HG03064 (cell line): ENCODE data around the gene UBE2S.

Source experiments
- ATAC-seq: cut with Tn5 transposase; IDR thresholded peaks from one replicate; pipeline ENCODE4 v1.9.1; 2021; ENCODE audit warnings: low read depth; ENCODE audit not compliant: unreplicated experiment

The UBE2S gene

GRCh38 chr19:55384920-55385723 is 22.5 kb downstream of the UBE2S start:
- peak; percentile 57 for ATAC-seq

GRCh38 chr19:55384131-55384919 is 23.3 kb downstream of the UBE2S start, which contains the start of gene TMEM238:
Gene TMEM238 (minus strand): TSS chr19:55384292. CDS start chr19:55384259, 33 bp downstream.
- no peak for ATAC-seq

- ATAC-seq = no peak
Observed at GRCh38 chr19:55383279-55384130, 24.1 kb downstream of the UBE2S start.

GRCh38 chr19:55382522-55383054 is 25.0 kb downstream of the UBE2S start:
- no peak for ATAC-seq

- no peak for ATAC-seq
Observed at GRCh38 chr19:55382013-55382412, 25.6 kb downstream of the UBE2S start.

GRCh38 chr19:55379174-55379573 is 28.4 kb downstream of the UBE2S start:
- no peak for ATAC-seq

- no peak for ATAC-seq
Observed at GRCh38 chr19:55377356-55378131, 30.0 kb downstream of the UBE2S start.

- no peak for ATAC-seq
Observed at GRCh38 chr19:55376241-55376933, 31.2 kb downstream of the UBE2S start, which contains the start of gene TMEM190. Gene TMEM190 (plus strand): TSS chr19:55376826. CDS start chr19:55376854, 28 bp downstream.

GRCh38 chr19:55373993-55374757 is 33.4 kb downstream of the UBE2S start:
- ATAC-seq = no peak

- ATAC-seq = no peak
Observed at GRCh38 chr19:55373306-55373992, 34.1 kb downstream of the UBE2S start.

- ATAC-seq = no peak
Observed at GRCh38 chr19:55372316-55373081, 35.1 kb downstream of the UBE2S start.

GRCh38 chr19:55370305-55370988 is 37.1 kb downstream of the UBE2S start, which contains the start of gene IL11:
Gene IL11 (minus strand): TSS chr19:55370463. CDS start chr19:55370310, 153 bp downstream.
- ATAC-seq = no peak

- ATAC-seq = no peak
Observed at GRCh38 chr19:55369653-55370304, 37.8 kb downstream of the UBE2S start.

- ATAC-seq = no peak
Observed at GRCh38 chr19:55368701-55369563, 38.7 kb downstream of the UBE2S start.

- ATAC-seq = no peak
Observed at GRCh38 chr19:55368106-55368505, 39.5 kb downstream of the UBE2S start.
